HG02571 (cell line): ENCODE data around the gene ARFGEF2.
"Not testable (repeated sequence)": the region's sequence is repeated elsewhere in the genome, so short reads cannot be mapped to it uniquely, and the experiment has no call there.

ENCODE experiments used
- ATAC-seq: cut with Tn5 transposase; IDR thresholded peaks from one replicate; pipeline ENCODE4 v1.9.1; 2021; ENCODE audit warnings: mild to moderate bottlenecking, moderate library complexity; ENCODE audit not compliant: unreplicated experiment

ARFGEF2 gene

GRCh38 chr20:49046087-49046900, 124.8 kb downstream of the ARFGEF2 start, which contains the start of gene CSE1L:
TSS of gene CSE1L (plus strand) at chr20:49046312. CDS start at chr20:49058464, 12,152 bp downstream.
- peak; percentile 85 for ATAC-seq

DNA sequence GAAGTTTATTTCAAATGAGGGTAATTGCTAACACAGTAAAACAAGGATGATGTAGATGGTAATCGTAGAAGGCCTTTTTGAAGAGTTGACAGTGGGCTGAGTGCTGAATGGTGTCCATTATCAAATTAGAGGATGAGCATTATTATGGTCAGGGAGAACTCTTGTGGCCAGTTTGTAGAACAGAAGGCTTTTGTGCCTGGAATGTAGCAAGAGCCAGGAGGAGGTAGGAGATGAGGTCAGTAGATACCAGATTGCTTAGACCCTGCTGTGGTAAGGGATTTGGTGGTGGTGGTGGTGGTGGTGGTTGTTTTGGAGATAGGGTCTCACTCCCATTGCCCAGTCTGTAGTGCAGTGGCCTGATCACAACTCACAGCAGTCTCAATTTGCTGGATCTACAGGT, 130.8 kb downstream of the ARFGEF2 start:
- ATAC-seq = no peak

DNA sequence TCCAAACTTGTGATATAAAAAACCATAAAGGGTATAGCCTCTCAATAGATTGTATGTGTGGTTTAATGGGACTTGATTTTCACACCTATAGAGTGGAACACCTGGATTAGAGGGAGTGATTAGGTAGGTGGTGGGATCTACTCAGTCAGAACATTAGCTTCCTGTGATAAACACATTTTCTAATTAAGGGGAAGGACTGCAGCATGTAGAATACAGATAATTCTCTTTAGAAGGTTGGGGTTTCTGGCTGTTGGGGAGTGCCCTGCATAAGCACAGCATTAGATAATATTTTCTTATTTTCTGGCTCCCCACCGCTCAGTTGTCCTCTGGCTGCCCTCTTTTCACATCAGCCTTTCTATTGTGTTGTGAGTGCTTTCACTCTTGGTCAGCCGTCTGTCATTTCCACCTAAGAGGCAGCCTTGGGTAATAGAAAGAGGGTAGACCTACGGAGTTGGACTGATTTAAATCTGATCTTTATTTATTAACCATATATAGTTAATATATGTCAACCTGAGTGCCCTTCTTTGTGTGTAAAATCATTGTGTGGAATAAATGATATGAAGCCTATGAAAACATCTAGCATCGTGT, 132.6 kb downstream of the ARFGEF2 start:
- no peak for ATAC-seq

DNA sequence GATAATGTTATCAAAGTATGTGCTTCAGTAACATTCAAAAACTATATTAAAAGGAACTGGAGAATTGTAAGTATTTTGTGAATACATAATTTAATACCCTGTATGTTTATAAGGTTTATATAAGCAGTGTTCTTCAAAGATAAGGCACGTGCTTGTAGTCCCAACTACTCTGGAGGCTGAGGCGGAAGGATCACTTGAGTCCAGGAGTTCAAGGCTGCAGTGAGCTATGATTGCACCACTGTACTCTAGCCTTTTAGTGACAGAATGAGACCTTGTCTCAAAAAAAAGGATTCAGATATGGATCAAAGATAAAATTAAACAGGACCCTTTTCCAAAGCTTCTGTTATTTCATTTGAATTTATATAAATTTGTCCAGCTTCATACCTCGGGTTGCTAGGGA, 141.8 kb downstream of the ARFGEF2 start:
- no peak for ATAC-seq

GRCh38 chr20:49074521-49074920, 153.0 kb downstream of the ARFGEF2 start:
- ATAC-seq = no peak

DNA sequence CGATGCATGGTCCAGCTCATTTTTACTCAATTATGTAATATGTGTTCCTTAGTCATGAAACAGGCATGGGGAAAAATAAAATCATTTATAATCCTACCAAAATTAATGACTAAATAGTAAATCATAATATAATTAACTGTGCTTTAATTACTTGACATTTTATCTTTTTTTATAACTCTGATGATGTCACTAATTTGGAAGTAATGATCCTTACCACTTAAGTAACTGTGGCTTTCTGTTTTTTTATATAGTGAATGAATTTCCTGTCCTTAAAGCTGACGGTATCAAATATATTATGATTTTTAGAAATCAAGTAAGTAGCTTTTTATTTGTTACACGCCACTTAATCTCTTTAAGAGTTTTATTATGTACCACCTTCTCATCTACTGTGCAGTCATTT, 156.8 kb downstream of the ARFGEF2 start:
- no peak for ATAC-seq

DNA sequence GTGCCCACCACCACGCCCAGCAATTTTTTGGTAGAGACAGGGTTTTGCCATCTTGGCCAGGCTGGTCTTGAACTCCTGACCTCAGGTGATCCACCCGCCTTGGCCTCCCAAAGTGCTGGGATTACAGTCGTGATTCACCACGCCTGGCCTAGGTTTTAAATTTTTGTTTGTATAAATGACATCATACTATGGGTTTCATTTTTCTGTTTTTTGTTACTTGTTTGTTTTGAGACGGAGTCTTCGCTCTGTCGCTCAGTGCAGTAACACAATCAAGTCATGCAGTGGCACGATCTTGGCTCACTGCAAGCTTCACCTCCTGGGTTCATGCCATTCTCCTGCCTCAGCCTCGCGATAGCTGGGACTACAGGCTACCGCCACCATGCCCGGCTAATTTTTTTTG, 160.8 kb downstream of the ARFGEF2 start:
- ATAC-seq = not testable (repeated sequence)
